SKM-1 (cell line): ENCODE results near the gene FAM222B.
"Not testable (repeated sequence)": the region's sequence is repeated elsewhere in the genome, so short reads cannot be mapped to it uniquely, and the experiment has no call there.

Experiments used
- DNase-seq: peaks from one replicate; lab custom pipeline; 2025; ENCODE audit not compliant: unreplicated experiment; lab: John Stamatoyannopoulos, UW

FAM222B gene

DNA sequence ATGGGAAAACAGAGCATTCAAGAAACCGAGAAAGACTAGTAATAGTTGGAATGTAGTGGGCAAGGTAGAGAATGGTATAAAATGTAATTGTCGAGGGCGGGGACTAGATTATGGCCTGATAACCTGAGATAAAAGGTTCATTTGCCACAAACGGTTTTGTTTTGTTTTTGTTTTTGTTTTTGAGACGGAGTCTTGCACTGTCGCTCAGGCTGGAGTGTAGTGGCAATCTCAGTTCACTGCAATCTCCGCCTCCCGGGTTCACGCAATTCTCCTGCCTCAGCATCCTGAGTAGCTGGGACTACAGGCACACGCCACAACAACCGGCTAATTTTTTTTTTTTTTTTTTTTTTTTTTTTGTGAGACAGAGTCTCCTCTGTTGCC, 112.7 kb downstream of the FAM222B start:
- no peak for DNase-seq

GRCh38 chr17:28728364-28729200, 114.0 kb downstream of the FAM222B start, which contains the start of gene NEK8:
TSS of gene NEK8 (plus strand) at chr17:28728788. CDS start at chr17:28728814, 26 bp downstream.
- DNase-seq = peak; percentile 88

DNA sequence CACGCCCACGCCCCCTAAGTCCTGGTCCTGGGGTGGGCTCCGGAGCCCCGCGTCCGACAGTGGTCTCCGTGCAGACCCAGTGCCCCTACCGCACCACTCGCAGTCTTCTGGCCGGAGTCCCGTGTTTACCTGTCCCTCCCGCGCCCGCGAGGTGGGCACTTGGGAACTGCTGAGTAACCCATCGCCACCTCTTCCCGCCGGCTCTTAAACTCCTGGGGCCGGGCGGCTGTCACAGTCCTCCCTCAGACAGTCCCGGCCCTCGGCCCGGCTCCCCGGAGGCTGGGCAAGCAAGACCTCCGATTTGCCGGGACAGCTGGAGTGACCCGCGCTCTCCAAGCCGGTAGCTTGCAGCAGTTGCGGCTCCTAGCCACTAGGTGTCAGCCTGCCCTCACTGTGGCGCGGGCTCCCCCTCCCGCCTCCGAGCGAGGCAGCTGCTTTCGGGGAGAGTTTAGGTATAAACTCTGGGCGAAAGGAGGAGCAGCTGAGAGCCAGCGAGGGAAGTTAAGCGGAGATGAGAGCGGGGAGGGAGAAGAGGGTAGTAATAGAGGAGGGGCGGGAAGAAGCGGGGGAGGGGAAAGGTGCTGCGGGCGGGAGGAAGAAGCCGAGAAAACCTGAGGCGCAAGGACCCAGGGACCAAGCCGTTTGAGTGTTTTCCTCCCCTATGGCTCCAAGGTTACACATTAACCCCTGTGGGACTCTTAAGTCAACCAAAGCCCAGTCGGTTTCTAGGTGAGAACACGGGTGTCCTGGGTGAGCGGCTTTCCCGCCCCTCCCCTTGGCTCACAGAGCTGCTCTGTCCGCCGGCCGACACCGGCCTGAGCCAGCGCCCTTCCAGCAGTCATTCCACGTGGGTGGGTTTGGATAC, 115.7 kb downstream of the FAM222B start:
- peak; percentile 90 for DNase-seq

DNA sequence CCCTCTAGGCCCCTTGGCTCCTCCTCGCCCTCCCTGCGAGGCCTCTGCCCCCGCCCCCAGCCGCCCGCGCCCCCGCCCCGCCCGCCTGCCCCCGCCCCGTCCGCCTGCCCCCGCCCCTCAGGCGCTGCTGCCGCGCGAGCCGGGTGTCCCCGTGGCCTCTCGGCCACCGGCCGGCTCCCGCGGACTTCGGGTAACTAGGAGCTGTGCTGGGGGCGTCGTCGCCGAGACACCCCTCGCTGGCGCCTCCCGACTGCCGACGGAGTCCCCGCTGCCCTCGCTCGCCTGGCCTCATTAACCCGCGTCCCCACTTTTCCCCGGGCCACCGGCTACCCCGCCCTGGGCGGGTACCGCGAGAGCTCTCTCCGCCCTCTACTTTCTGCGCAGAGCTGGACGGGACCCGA, 116.4 kb downstream of the FAM222B start, which contains the start of gene TLCD1:
Gene TLCD1, minus strand, starts transcription at position 8 of the 401 bp plus-strand sequence. CDS start 136 bp downstream, outside the sequence.
- no peak for DNase-seq

- DNase-seq = no peak
Measured at GRCh38 chr17:28725660-28726225, 116.8 kb downstream of the FAM222B start.

DNA sequence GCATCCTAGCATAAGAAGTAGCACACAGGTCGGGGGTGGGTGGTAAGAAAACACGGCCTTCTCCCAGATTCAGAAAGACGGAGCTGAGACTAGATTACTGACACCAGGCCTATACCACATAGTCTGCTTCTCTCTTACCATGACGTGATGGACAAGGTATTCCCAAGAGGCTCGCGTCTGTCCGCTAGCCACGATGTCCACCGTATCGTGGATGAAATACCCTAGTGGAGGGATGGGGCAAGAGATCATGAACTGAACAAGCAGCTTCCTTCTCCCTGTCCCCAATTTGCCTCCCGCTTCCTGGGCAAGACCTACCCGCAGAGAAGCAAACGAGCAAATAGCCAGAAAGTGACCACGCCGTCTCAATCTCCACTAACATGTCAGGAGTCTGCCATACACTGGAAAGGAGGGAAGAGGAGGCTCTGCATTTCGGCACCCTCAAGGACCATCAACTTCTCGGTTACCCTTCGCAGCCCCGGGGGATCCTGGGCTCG, 117.4 kb downstream of the FAM222B start:
- DNase-seq = no peak

DNA sequence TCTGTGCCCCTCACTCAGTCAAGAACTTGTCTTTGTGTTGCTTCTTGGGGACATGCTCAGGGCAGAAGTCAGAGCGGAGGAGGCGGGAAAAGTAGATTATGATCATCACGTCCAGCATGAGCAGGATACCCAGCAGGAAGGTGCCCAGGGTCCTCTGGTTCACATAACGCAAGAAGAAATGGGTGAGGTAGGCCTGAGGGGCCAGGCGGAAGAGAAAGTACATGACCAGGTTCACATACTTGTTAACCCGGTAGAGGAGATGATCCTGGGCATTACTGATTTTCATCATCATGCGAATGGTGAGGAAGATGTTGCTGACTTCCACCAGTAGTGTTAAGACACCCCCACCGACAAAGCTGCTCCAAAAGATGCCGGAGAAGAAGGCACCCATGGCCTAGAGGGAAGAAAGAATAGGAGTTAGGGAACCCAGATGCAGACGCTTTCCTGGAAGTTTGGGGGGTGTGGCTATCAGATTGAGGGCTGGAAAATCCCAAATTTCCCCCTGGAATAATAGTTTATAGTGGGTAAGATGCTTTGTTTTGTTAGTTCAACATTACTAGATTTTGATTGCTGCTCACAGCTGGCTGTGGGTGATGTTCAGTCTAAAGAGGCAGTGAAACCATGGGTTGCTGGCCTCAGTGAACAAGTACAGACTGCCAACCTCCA, 118.0 kb downstream of the FAM222B start:
- DNase-seq = no peak

DNA sequence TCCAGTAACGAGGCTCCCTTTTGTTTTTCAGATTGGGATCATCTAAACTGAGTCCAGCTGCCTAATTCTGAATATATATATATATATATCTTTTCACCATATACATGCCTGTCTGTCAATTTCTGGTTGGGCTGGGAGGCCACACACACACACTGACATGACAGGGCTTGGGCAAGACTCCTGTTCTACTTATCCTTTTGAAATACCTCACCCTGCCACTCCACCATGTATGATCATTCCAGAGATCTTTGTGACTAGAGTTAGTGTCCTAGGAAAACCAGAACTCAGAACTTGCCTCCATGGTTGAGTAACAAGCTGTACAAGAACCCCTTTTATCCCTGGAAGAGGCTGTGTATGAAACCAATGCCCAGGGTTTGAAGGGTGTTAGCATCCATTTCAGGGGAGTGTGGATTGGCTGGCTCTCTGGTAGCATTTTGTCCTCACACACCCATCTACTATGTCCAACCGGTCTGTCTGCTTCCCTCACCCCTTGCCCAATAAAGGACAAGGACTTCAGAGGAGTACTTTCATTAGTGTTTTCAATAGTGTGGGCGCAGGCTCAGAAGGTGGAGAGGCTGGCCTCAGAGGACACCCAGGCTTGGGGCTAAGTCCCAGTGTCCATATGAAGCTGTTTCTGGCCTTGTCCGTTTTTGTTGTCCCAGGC, 118.6 kb downstream of the FAM222B start:
- not testable (repeated sequence) for DNase-seq

- no peak for DNase-seq
Measured at GRCh38 chr17:28723159-28723835, 119.3 kb downstream of the FAM222B start.

GRCh38 chr17:28722417-28723158, 120.0 kb downstream of the FAM222B start:
- DNase-seq = no peak

DNA sequence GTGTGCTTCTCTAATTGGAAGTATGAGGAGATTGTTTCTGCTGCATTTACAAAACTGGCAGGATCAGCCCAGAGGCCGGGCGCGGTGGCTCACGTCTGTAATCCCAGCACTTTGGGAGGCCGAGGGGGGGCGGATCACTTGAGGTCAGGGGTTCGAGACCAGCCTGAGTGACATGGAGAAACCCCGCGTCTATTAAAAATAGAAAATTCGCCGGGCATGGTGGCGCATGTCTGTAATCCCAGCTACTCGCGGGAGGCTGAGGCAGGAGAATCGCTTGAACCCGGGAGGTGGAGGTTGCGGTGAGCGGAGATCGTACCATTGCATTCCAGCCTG, 121.6 kb downstream of the FAM222B start:
- not testable (repeated sequence) for DNase-seq

DNA sequence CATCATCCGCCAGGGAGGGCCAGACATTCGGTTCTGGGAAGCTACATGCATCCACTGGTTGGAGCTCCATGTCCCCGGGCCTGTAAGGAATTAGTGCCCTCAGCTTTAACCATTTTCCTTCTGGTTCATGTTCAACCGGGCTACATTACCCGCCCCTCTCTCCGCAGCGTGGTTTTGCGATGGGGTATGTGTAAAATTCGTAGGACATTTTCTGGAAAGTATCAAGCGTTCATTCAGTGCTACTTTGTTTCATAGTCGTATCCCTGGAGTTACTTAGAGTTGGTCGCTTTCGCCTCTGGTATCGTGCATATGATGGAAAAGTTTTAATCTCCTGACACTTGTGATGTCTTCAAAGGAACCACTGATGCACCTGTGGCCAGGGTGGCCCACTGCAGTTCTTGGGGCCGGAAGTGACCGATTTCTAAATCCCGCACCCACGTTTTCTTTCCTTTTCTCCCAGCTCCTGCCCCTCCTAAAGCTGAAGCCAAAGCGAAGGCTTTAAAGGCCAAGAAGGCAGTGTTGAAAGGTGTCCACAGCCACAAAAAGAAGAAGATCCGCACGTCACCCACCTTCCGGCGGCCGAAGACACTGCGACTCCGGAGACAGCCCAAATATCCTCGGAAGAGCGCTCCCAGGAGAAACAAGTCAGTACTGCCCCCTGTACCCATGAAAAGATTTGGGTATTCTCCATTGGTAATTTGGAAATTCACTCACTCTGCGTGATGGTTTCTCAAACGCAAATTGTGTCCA, 122.2 kb downstream of the FAM222B start:
- peak; percentile 63 for DNase-seq

DNA sequence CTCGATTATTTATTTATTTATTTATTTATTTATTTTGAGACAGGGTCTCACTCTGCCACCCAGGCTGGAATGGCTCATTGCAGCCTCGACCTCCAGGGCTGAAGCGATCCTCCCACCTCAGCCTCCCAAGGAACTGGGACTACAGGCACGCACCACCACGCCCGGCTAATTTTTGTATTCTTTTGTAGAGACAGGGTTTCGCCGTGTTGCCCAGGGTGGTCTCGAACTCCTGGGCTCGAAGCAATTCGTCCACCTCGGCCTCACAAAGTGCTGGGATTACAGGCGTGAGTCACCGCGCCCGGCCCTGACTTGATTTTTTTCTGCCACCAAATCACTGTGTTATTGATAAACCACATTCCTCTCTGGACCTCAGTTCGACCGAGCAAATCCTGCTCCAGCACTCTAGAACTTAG, 123.6 kb downstream of the FAM222B start:
- DNase-seq = no peak

- no peak for DNase-seq
Measured at GRCh38 chr17:28718333-28719020, 124.1 kb downstream of the FAM222B start.

GRCh38 chr17:28717578-28718332, 124.8 kb downstream of the FAM222B start, which contains the start of gene RAB34:
TSS of gene RAB34 (minus strand) at chr17:28717868. CDS start at chr17:28717266, 602 bp downstream.
- no peak for DNase-seq

GRCh38 chr17:28716740-28717577, 125.6 kb downstream of the FAM222B start:
- no peak for DNase-seq
